ENCODE measurements around the gene ZNF598. TPM values are rescaled to one million over a fixed set of nuclear protein-coding genes. Genes with fewer than 3 reads are reported as not detected.

ZNF598 gene
- total RNA-seq, 1 donor from 2014 or later = 41.0 TPM

- ATAC-seq = no peak
Measured at GRCh38 chr16:1990351-1991134, 19.1 kb downstream of the ZNF598 start.

GRCh38 chr16:1990101-1990350 is 19.6 kb downstream of the ZNF598 start:
- no peak for ATAC-seq

GRCh38 chr16:1989209-1990100 is 20.2 kb downstream of the ZNF598 start, which contains the start of gene SYNGR3:
Gene SYNGR3, plus strand, starts transcription at chr16:1989970. Its CDS starts 133 bp downstream, at chr16:1990103.
- ATAC-seq = no peak

- ATAC-seq = no peak
Measured at GRCh38 chr16:1987198-1987597, 22.4 kb downstream of the ZNF598 start.

GRCh38 chr16:1985466-1986150 is 24.0 kb downstream of the ZNF598 start:
- ATAC-seq = peak; percentile 6

GRCh38 chr16:1984347-1985225 is 25.0 kb downstream of the ZNF598 start:
- no peak for ATAC-seq

GRCh38 chr16:1983544-1984346 is 25.9 kb downstream of the ZNF598 start, which contains the start of gene GFER:
Gene GFER, plus strand, starts transcription at chr16:1984193. Its CDS starts 26 bp downstream, at chr16:1984219.
- ATAC-seq = peak; percentile 61

- no peak for ATAC-seq
Measured at GRCh38 chr16:1982991-1983543, 26.6 kb downstream of the ZNF598 start.

- peak; percentile 2 for ATAC-seq
Measured at GRCh38 chr16:1982013-1982433, 27.6 kb downstream of the ZNF598 start.

GRCh38 chr16:1981398-1981836 is 28.2 kb downstream of the ZNF598 start, which contains the start of gene NOXO1:
Gene NOXO1, minus strand, starts transcription at chr16:1981469. Its CDS starts 290 bp downstream, at chr16:1981179.
- ATAC-seq = no peak

GRCh38 chr16:1980770-1981087 is 28.9 kb downstream of the ZNF598 start:
- no peak for ATAC-seq

- ATAC-seq = no peak
Measured at GRCh38 chr16:1980030-1980769, 29.4 kb downstream of the ZNF598 start.

GRCh38 chr16:1979271-1980029 is 30.2 kb downstream of the ZNF598 start:
- ATAC-seq = peak; percentile 77

- ATAC-seq = no peak
Measured at GRCh38 chr16:1978476-1979120, 31.0 kb downstream of the ZNF598 start.

GRCh38 chr16:1977875-1978268 is 31.7 kb downstream of the ZNF598 start:
- no peak for ATAC-seq

- peak; percentile 14 for ATAC-seq
Measured at GRCh38 chr16:1976951-1977874, 32.4 kb downstream of the ZNF598 start.

- ATAC-seq = no peak
Measured at GRCh38 chr16:1976216-1976520, 33.5 kb downstream of the ZNF598 start.
